ENCODE data around the gene CAMK2D.

GRCh38 chr4:113687067-113687718 is 74.3 kb downstream of the CAMK2D start:
- no peak for TF ChIP-seq GATA1 (IDR thresholded peaks at IDR 0.05; ENCODE audit: low read depth, low read length)
- TF ChIP-seq POLR2A (IDR thresholded peaks at IDR 0.05; ENCODE audit: low read length): no peak

Data from erythroblast (primary cell).